ENCODE results near the gene KCTD1.

The KCTD1 gene

DNA sequence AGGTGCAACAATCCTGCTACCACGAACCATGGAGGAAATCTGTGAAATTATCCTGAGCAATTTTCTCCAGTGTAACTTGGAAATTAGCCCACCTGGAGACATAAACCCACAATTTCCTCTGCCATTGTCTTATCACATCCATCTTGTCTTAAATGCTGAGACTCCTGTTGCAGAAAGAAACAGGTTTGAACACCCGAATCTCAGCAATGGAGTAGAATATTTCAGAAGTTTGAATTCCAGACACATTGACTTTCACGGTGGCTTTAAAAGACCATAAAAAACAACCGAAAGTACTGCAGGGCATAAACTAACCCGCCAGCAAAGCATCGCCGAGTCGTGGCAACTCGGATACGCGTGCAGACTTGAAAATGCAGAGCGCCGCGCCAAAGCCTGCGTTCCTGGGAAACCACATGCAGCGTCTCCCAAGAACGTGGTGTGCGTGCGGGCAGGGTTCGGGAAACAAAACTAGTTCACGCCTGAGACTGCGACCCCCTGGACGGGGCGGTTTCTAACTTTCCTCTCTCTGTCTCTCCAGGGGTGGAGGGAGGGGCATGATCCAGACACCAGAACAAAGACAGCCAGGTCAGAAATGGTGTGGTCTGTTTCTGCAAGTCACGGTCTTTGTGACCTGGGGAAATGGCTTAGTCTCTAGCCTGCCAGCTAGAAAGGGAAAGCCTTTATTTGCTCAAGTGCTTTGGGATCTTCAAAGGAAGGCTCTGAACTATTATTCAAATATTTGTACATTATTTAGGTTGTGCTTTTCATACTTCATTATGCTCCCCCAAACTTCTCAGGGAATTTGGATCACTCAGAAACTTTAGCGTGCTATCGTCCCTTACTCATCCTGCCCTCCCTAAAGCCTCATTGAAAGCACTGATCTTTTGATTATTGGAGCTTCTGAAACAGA, 26.9 kb upstream of the KCTD1 start:
- peak overlapping the region; percentile 24 to 44 for H3K4me3 ChIP-seq (replicated peaks in 1 of 2; ENCODE audit: low read depth in 2 of 2, low read length in 2 of 2)
- DNase-seq (ENCODE audit: low read depth in 2 of 2), result peak; percentile 55 to 59
- TF ChIP-seq, protein P1, sequence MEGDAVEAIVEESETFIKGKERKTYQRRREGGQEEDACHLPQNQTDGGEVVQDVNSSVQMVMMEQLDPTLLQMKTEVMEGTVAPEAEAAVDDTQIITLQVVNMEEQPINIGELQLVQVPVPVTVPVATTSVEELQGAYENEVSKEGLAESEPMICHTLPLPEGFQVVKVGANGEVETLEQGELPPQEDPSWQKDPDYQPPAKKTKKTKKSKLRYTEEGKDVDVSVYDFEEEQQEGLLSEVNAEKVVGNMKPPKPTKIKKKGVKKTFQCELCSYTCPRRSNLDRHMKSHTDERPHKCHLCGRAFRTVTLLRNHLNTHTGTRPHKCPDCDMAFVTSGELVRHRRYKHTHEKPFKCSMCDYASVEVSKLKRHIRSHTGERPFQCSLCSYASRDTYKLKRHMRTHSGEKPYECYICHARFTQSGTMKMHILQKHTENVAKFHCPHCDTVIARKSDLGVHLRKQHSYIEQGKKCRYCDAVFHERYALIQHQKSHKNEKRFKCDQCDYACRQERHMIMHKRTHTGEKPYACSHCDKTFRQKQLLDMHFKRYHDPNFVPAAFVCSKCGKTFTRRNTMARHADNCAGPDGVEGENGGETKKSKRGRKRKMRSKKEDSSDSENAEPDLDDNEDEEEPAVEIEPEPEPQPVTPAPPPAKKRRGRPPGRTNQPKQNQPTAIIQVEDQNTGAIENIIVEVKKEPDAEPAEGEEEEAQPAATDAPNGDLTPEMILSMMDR (IDR thresholded peaks at IDR 0.05; ENCODE audit: low read depth, low read length), result no peak

DNA sequence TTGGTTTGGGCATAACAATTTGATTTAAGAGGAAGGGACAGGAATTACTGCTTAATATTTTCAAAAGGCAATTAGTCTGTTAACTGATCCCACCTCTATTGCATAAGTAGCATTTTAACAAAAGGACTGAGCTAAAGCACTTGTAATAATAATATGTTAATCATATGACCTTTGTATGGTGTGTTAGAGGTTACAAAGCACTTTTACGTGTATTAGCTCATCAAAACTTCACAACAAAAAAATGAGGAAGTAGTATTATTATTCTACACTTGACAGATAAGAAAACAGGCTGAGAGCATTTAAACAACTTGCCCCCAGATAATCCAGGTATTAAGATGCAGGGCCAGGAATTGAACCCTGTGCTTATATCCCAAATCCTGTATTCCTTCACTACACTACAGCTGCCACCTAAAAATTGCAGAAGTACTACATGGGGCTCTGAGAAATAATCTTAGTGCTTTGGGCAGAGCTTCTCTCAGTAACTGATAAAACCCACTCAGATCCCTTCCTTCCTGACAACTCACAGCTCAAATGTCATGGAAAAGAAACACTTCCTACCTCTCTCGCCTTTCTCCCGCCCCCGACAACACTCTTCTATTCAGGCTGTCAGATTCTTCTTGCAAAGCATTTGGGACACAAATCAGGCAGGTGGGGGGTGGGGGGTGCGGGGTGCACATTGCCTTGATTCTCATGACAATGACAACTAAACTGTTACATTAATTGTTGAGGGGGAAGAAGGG, 20.7 kb upstream of the KCTD1 start:
- no peak overlapping the region for H3K4me3 ChIP-seq (replicated peaks in 1 of 2; ENCODE audit: low read depth in 2 of 2, low read length in 2 of 2)
- DNase-seq (ENCODE audit: low read depth in 2 of 2), result no peak
- TF ChIP-seq, protein P1 (IDR thresholded peaks at IDR 0.05; ENCODE audit: low read depth, low read length), result no peak

DNA sequence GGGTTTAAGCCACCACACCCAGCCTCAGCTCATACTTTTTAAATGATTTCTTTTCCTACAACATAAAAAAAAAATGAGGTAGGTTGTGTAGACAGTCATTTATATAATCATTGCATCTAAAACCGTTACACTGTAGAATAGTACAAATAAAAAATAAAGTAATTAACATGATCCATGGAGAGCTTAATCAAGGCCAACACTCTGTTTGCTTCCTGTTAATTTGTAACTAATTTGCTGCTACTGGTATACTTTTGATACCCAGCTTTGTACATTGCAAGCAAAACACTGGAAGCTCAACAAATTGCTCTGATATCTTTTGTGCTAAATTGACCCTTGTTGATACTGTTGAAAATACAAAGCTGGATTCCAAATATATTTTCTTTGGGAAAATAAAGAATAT, 20.2 kb upstream of the KCTD1 start:
- no peak for DNase-seq (ENCODE audit: low read depth in 2 of 2)
- no peak overlapping the region for H3K4me3 ChIP-seq (replicated peaks in 1 of 2; ENCODE audit: low read depth in 2 of 2, low read length in 2 of 2)
- TF ChIP-seq, protein P1 (IDR thresholded peaks at IDR 0.05; ENCODE audit: low read depth, low read length), result no peak

DNA sequence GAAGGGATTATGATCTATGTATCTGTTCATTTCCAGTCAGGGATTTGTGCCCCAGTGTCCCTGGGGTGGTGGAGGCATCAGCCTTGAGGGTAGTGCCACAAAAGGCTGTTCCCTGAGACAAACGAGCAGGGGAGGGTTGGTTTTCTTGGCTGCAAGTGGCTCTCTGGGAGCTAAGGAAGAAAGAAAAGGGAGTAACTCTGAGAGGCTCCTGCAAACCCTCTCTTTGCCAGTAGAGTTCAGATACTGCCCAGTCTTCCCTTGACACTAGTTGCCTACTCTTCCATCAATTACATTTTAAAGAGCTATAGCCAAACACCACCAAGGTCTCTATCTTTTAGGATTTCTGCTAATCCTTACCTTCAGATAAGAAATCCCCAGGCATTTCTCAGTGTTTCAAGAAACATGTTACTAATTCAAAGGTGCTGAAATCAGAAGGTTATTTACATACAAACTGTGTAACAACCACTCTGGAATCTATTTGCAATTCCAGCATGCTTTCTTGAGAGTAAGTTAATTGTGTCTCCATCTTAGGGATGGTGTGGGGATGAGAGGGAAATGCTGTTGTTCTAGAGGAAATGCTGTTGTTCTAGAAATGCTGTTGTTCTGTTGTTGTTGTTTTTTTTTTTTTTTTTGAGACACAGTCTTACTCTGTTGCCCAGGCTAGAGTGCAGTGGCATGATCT, 18.7 kb upstream of the KCTD1 start:
- TF ChIP-seq, protein P1 (IDR thresholded peaks at IDR 0.05; ENCODE audit: low read depth, low read length), result no peak
- no peak for DNase-seq (ENCODE audit: low read depth in 2 of 2)
- H3K4me3 ChIP-seq (replicated peaks in 1 of 2; ENCODE audit: low read depth in 2 of 2, low read length in 2 of 2), result no peak overlapping the region

DNA sequence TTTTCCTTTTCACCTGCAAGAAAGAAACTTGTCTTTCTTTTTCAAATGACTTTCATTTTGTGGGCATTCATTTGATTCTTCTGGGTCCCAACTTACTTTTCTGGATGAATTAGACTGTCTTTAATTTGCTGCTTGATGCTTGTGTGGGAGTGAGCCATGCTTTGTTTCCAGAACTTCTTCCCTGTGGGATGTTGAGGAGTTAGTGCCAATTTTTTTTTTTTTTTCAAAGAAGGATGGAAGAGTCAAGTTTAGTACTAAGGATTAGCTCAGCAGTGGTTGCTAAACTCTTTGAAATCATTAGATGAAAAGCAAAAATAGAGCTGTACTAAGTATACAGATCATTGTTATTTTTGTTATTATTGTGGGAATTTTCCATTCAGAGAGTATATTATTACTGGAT, 17.2 kb upstream of the KCTD1 start:
- no peak overlapping the region for H3K4me3 ChIP-seq (replicated peaks in 1 of 2; ENCODE audit: low read depth in 2 of 2, low read length in 2 of 2)
- TF ChIP-seq, protein P1 (IDR thresholded peaks at IDR 0.05; ENCODE audit: low read depth, low read length), result no peak
- peak in 1 of 2 donors; percentile 27 for DNase-seq (ENCODE audit: low read depth in 2 of 2)

DNA sequence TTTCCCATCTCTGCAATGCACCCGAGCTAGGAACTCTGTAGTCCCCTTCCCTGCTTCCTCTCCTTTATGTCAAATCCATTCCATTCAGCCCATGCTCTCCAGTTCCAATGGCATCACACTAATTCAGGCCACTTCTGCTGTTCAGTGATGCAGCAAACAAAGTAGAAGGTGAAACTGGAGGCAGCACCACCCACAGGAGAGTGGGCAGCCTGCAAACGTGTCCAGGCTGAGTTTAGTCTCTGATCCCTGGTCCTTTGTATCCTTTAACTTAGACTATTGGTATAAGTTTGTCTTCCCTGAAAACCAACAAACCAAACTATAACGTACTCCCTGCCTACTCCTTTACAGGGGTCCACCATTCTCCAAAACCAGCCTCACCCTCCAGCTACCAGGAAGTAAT, 14.7 kb upstream of the KCTD1 start:
- no peak overlapping the region for H3K4me3 ChIP-seq (replicated peaks in 1 of 2; ENCODE audit: low read depth in 2 of 2, low read length in 2 of 2)
- TF ChIP-seq, protein P1 (IDR thresholded peaks at IDR 0.05; ENCODE audit: low read depth, low read length), result no peak
- no peak for DNase-seq (ENCODE audit: low read depth in 2 of 2)
